Esophagus squamous epithelium (tissue), 4 donors: Measurements from ENCODE around the gene RAB4B.

Experiments
- POLR2A ChIP-seq, 4 donors: fragments of 450-650 bp; IDR thresholded peaks; one replicate each; pipeline ENCODE4 v1.6.1; 2017; ENCODE audit warnings: antibody characterized with exemption in 4 of 4, mild to moderate bottlenecking in 4 of 4, moderate library complexity in 3 of 4
- TF ChIP-seq, protein P1 (sequence below), 6 experiments: fragments of 450-650 bp in 4 of 6; fragments of 200-600 bp in 2 of 6; sonication (generic) in 2 of 6; IDR thresholded peaks; one replicate each; pipeline ENCODE4 v1.5.1; 2016 to 2019; ENCODE audit warnings: antibody characterized with exemption in 6 of 6, mild to moderate bottlenecking in 4 of 6, moderate library complexity in 4 of 6

DNA sequence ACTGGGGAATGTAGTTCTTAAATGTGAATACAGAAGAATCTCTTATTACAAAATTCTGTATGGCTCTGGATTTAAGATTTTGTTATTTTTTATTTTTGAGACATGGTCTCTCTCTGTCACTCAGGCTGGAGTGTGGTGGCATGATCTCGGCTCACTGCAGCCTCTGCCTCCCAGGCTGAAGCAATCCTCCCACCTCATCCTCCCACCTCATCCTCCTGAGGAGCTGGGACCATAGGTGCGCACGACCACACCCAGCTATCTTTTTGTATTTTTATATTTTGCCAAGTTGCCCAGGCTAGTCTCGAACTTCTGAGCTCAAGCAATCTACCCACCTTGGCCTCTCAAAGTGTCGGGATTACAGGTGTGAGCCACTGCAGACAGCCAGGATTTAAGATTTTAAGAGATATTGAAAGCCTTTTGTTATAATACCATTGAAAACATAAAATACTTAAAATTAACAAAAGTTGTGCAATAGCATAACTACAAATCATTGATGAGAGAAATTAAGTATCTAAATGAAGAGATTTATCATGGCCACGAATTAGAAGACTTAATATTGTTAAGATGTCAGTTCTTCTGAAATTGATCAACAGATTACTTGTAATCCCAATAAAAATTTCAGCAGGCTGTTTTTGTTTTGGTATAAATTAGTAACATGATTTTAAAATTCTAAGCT is 58.8 kb downstream of the RAB4B start:
- TF ChIP-seq, protein P1, sequence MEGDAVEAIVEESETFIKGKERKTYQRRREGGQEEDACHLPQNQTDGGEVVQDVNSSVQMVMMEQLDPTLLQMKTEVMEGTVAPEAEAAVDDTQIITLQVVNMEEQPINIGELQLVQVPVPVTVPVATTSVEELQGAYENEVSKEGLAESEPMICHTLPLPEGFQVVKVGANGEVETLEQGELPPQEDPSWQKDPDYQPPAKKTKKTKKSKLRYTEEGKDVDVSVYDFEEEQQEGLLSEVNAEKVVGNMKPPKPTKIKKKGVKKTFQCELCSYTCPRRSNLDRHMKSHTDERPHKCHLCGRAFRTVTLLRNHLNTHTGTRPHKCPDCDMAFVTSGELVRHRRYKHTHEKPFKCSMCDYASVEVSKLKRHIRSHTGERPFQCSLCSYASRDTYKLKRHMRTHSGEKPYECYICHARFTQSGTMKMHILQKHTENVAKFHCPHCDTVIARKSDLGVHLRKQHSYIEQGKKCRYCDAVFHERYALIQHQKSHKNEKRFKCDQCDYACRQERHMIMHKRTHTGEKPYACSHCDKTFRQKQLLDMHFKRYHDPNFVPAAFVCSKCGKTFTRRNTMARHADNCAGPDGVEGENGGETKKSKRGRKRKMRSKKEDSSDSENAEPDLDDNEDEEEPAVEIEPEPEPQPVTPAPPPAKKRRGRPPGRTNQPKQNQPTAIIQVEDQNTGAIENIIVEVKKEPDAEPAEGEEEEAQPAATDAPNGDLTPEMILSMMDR (IDR thresholded peaks at IDR 0.05): no peak
- TF ChIP-seq POLR2A (IDR thresholded peaks at IDR 0.05): no peak
